Epithelial cell of esophagus (primary cell): ENCODE measurements around the gene NAA38.

Experiments used
- DNase-seq: peaks from one replicate; pipeline ENCODE4 v3.0.0; 2010; ENCODE audit warnings: low read depth
- H3K4me3 ChIP-seq: 2 replicates; pipeline ENCODE4 v1.5.1; 2011; ENCODE audit warnings: mild to moderate bottlenecking, low read length, control low read depth
- CTCF ChIP-seq: IDR thresholded peaks from 2 replicates; pipeline ENCODE4 v1.5.1; 2011; ENCODE audit warnings: low read depth, mild to moderate bottlenecking, low read length, control low read depth, inconsistent platforms; ENCODE audit not compliant: insufficient read depth; ENCODE audit errors: missing control alignments

Gene NAA38

GRCh38 chr17:7848131-7848579 lies 9.2 kb downstream of the NAA38 start:
- no peak for TF ChIP-seq CTCF
- H3K4me3 ChIP-seq: no peak overlapping the region
- no peak for DNase-seq

DNA sequence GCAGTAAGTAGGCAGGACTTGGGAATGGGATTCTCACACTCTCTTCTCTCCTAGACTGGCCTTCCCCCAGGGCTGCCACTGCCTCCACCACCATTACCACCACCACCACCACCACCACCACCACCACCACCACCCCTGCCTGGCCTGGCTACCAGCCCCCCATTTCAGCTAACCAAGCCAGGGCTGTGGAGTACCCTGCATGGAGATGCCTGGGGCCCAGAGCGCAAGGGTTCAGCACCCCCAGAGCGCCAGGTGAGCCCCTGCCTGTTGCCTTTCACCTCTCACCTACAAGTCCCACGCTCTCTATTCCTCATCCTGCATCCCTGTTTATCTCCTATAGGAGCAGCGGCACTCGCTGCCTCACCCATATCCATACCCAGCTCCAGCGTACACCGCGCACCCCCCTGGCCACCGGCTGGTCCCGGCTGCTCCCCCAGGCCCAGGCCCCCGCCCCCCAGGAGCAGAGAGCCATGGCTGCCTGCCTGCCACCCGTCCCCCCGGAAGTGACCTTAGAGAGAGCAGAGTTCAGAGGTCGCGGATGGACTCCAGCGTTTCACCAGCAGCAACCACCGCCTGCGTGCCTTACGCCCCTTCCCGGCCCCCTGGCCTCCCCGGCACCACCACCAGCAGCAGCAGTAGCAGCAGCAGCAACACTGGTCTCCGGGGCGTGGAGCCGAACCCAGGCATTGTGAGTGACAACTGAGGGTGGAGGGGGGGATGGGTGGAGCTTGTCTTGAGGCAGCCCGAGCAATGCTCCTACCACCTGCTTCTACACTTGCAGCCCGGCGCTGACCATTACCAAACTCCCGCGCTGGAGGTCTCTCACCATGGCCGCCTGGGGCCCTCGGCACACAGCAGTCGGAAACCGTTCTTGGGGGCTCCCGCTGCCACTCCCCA lies 10.3 kb downstream of the NAA38 start:
- H3K4me3 ChIP-seq: no peak overlapping the region
- no peak for TF ChIP-seq CTCF
- no peak for DNase-seq

GRCh38 chr17:7846063-7846735 lies 11.2 kb downstream of the NAA38 start:
- no peak overlapping the region for H3K4me3 ChIP-seq
- DNase-seq: no peak
- TF ChIP-seq CTCF: no peak

GRCh38 chr17:7845359-7846062 lies 11.8 kb downstream of the NAA38 start:
- DNase-seq: no peak
- TF ChIP-seq CTCF: no peak
- peak overlapping the region; percentile 87 for H3K4me3 ChIP-seq

DNA sequence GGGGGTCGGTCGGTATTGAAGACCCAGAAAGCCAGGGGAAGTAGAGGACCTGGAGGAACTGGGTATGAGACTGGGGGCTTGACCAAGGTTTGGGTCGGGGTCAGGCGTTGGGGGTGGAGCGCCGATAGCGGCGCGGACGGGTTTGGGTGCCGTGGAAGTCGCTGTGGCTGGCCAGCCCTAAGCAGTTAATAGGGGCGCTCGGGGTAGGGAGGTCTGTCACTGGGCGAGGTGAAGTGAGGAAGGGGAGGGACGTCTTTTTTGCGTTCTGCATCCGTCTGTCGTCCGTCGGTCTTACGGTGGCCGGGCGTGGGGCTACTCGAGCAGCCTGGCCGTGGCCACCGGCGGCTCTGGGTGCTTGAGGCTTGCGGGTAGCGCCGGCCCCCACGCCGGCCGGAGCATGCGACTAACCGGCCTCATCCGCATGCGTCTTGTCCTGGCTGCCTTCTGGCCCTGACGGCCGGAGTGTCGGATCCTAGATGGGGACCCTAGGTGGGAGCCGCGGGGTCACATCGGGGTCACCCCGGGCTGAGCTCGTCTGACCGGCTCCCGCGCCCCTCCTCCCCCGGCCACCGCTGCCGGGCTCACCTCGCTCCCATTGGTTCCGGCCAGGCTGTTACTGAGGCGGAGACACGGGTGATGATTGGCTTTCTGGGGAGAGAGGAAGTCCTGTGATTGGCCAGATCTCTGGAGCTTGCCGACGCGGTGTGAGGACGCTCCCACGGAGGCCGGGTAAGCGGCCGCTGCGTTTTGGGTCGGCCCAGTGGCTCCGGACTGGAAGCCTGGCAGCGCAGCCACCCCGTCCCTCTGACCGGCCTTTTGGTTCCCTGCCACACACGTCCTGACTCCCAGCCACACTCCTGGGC lies 12.8 kb downstream of the NAA38 start:
- peak overlapping the region; percentile 87 for H3K4me3 ChIP-seq

More for the DNA sequence above, 12.8 kb downstream of the NAA38 start:
- no peak for TF ChIP-seq CTCF
- DNase-seq: peak; percentile 96
